ENCODE measurements around the gene CCR2. TPM values are rescaled to one million over a fixed set of nuclear protein-coding genes. Genes with fewer than 3 reads are reported as not detected.

CCR2 gene
- total RNA-seq, 4 donors from 2014 or later, result 0.89 to 1.8 (median 1.3) TPM; not detected in 1

DNA sequence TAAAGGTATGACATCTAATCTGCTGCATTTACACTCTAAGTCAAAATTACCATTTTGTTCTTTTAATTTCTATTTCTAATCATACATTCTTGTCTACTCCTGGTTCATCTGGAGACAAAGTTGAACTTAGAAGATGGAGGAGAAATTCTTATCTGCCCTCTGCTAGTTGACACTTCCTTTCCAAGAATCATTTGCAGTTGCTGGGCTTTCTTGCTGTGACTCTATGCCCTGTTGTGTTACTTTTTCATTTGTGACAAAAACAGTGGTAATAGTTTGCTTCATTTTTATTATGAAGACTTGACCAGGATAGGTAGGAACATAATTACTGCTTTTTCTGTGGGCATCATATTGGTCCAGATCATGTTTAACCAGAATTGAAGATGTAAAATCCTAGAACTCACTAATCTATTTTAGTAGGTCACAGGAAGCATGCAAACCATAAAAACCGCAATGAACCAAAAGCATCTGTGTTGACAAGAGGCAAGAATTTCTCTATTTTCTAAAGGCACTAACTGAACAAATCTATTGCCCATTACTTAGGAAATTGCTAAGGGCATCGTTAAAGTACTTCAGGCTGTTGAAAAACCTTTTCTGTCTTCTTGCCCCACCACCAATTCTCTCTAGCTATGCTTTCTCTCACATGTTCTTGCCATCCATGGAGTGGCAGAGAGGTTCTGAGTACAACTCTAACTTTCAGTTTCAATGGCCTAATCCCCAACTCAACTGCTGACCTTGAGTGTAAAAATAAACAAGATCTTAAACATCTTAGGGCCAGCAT lies 4.2 kb upstream of the CCR2 start:
- no peak overlapping the region for H3K4me3 ChIP-seq (ENCODE audit: low read depth, poor library complexity, severe bottlenecking)
- 62 to 73% methylated on average over 2 of the region's 2 CpGs for WGBS, 2 donors
- no peak for TF ChIP-seq POLR2A (IDR thresholded peaks at IDR 0.05)
- TF ChIP-seq CTCF (IDR thresholded peaks at IDR 0.05), result no peak
- intact Hi-C loops (cut with DNase I; ENCODE audit: low total_unique reads), result no loop called here
- DNase-seq (ENCODE audit: low spot score in 2 of 2), result no peak

DNA sequence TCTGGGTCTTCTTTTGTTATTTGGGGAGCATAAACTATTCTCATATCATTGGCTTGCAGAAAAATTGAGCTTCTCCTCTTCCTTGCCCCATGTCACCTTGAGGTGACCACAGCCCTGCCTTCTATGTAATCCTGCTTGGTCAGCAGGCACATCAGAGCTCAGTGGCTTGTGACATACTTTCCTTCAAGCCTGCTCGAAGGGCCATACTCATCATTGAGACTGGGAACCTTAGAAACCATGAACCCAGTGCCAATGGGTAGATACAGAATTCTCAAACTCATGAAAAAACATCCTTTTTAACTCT lies 3.7 kb upstream of the CCR2 start:
- no peak for TF ChIP-seq CTCF (IDR thresholded peaks at IDR 0.05)
- no peak for TF ChIP-seq POLR2A (IDR thresholded peaks at IDR 0.05)
- no peak for DNase-seq (ENCODE audit: low spot score in 2 of 2)
- 68 to 69% methylated on average over 1 of the region's 1 CpG for WGBS, 2 donors
- intact Hi-C loops (cut with DNase I; ENCODE audit: low total_unique reads), result no loop called here
- H3K4me3 ChIP-seq (ENCODE audit: low read depth, poor library complexity, severe bottlenecking), result no peak overlapping the region

DNA sequence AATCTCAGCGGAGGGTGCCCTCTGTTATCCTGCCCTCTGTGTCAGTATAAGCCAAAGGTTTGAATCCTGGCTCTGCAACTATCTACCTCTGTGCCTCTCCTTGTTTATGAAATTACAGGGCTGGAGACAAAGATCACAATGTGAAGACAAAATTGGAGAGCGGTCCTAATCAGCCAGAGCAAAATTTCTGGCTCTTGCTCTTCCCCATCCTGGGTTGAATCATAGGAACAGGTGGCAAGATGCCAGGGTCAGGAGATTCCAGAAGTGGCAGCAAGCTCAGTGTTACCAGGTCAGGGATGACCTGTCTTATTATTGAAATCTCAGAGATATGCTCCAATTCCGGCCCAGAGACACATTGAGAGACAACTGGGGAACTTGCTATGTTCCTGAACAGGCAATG lies 2.3 kb upstream of the CCR2 start:
- TF ChIP-seq POLR2A (IDR thresholded peaks at IDR 0.05) (no peak), CTCF (IDR thresholded peaks at IDR 0.05) (no peak)

GRCh38 chr3:46353090-46353489 lies 821 bp upstream of the CCR2 start:
- TF ChIP-seq POLR2A (IDR thresholded peaks at IDR 0.05) (no peak), CTCF (IDR thresholded peaks at IDR 0.05) (no peak)
- WGBS, 2 donors, result 78 to 91% methylated on average over 4 of the region's 4 CpGs
- no peak overlapping the region for H3K4me3 ChIP-seq (ENCODE audit: low read depth, poor library complexity, severe bottlenecking)
- no peak for DNase-seq (ENCODE audit: low spot score in 2 of 2)
- intact Hi-C loops (cut with DNase I; ENCODE audit: low total_unique reads), result no loop called here

More for the DNA sequence above, 2.3 kb upstream of the CCR2 start:
- intact Hi-C loops (cut with DNase I; ENCODE audit: low total_unique reads), result no loop called here
- WGBS, 2 donors, result 90 to 91% methylated on average over 3 of the region's 3 CpGs
- DNase-seq (ENCODE audit: low spot score in 2 of 2), result no peak
- no peak overlapping the region for H3K4me3 ChIP-seq (ENCODE audit: low read depth, poor library complexity, severe bottlenecking)

DNA sequence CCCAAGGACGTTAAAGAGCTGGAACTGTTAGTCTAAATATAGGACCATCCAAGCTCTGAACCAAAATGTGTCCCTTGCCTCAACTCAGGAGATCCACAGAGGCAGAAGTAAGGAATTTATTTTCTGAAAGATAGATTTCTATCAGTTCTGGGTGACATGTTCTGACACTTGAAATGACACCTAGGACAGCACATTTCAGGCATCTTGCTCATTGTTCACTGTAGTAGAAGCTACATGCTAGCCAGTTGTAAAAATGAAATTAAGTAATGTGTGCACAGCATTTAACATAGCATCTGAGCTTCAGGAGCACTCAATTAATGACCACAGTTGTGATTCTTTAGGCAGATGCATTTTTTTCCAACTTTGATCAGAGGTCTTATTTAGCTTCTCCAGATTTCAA lies 567 bp downstream of the CCR2 start:
- TF ChIP-seq CTCF (IDR thresholded peaks at IDR 0.05), result no peak
- TF ChIP-seq POLR2A (IDR thresholded peaks at IDR 0.05), result no peak
- intact Hi-C loops (cut with DNase I; ENCODE audit: low total_unique reads), result no loop called here
- no peak overlapping the region for H3K4me3 ChIP-seq (ENCODE audit: low read depth, poor library complexity, severe bottlenecking)
- DNase-seq (ENCODE audit: low spot score in 2 of 2), result no peak
- 50 to 53% methylated on average over 1 of the region's 1 CpG for WGBS, 2 donors

- intact Hi-C loops (cut with DNase I; ENCODE audit: low total_unique reads), result no loop called here
- TF ChIP-seq POLR2A (IDR thresholded peaks at IDR 0.05) (no peak), CTCF (IDR thresholded peaks at IDR 0.05) (no peak)
- DNase-seq (ENCODE audit: low spot score in 2 of 2), result no peak
- H3K4me3 ChIP-seq (ENCODE audit: low read depth, poor library complexity, severe bottlenecking), result no peak overlapping the region
Measured at GRCh38 chr3:46354984-46355383, 1.1 kb downstream of the CCR2 start.
